LNCAP (cell line): Measurements from ENCODE around the gene ALOX5AP.
A peak's percentile ranks its signal among the peaks of the same experiment; 100 is the strongest.

Experiments
- CTCF ChIP-seq: fragments of 450-650 bp; IDR thresholded peaks from 2 replicates; pipeline ENCODE4 v1.5.1; 2017; ENCODE audit warnings: mild to moderate bottlenecking

The ALOX5AP gene

GRCh38 chr13:30800107-30800506 is 64.8 kb downstream of the ALOX5AP start:
- TF ChIP-seq CTCF = no peak

GRCh38 chr13:30802501-30802900 is 67.2 kb downstream of the ALOX5AP start:
- no peak for TF ChIP-seq CTCF

- TF ChIP-seq CTCF = peak; percentile 85
Observed at GRCh38 chr13:30802953-30803478, 67.7 kb downstream of the ALOX5AP start.

- no peak for TF ChIP-seq CTCF
Observed at GRCh38 chr13:30803749-30804148, 68.4 kb downstream of the ALOX5AP start.

GRCh38 chr13:30804474-30804873 is 69.1 kb downstream of the ALOX5AP start:
- no peak for TF ChIP-seq CTCF

- no peak for TF ChIP-seq CTCF
Observed at GRCh38 chr13:30805132-30805537, 69.8 kb downstream of the ALOX5AP start.

- no peak for TF ChIP-seq CTCF
Observed at GRCh38 chr13:30805603-30806011, 70.3 kb downstream of the ALOX5AP start.

- TF ChIP-seq CTCF = no peak
Observed at GRCh38 chr13:30806784-30807183, 71.4 kb downstream of the ALOX5AP start.
